HG03135 (cell line): Measurements from ENCODE around the gene CNOT6L.

Source experiments
- ATAC-seq: cut with Tn5 transposase; IDR thresholded peaks from one replicate; pipeline ENCODE4 v1.9.1; 2021; ENCODE audit warnings: mild to moderate bottlenecking, moderate library complexity; ENCODE audit not compliant: unreplicated experiment

Gene CNOT6L

DNA sequence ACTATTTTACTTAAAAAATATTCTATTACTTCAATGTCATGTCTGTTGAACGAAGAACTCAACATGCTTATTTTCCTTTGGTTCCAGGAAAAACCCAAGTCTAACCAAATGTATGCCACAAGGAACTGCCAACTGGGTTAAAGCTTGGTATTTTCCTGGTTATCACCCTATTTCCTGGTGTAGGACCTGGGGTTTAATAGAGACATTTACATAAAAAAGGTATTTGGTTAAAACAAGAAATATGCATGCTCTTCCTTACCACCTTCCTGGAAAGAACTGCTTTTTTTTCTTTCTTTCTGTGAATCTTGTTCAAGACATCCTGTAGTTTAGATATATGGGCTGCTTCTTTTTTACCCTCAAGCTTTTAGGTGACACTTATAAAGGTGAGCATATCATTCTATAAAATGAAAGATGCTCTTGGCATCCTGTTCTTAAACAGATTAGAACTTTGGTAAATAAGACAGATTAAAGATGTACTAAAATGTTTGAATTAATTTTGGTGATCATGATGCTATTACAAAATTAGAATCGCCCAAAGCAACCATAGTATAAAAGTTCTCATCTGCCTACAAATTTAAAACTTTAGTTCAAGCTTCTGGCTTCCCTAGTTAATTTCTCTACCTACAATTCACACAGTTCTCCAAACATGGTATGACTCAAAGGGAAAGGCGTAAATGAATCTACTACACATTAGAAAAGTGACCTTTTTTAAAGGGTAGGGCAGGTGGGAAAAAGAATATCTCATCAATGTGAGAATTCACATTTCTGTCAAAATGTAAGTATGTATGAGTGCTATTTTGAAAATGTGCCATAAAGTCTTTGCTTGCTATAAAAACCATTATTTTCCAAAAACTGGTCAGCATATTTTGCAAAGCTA is 103.5 kb downstream of the CNOT6L start:
- no peak for ATAC-seq

DNA sequence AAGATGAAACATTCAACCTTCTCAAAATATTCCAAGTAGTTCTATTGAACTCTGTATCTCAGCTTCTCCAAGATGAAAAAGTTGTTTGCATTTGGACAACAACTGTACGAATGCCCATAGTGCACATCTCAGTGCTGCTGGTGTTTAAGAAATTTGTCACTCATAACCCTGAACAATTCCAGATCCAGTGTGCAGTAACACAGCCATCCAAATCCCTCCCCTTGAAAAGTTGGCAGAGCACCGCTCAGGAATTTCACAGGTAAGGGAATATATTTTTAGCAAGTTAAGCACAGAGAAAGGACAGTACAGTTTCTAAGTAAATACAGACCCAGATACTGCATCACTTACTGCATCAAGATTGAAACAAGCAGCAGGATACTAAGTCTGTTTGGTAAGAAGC is 104.7 kb downstream of the CNOT6L start:
- no peak for ATAC-seq

DNA sequence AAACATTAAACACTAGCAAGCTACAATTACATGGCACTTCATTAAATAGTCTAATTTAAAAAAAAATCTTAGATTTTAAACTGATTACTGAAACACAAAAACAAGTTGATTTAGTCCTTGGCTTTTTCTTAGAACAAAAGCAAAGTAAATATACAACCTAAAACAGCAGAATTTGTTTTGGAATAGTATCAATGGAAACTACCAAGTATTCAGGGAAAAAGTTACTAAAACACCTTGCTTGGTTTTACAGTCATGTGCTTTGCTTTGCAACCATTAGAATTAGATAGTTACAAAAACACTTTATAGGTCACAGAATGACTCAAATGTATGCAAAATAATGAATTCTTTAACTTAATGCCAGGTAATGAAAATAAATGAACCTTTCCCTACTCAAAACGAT is 105.3 kb downstream of the CNOT6L start:
- ATAC-seq: no peak

- no peak for ATAC-seq
Observed at GRCh38 chr4:77712675-77713074, 106.5 kb downstream of the CNOT6L start.

DNA sequence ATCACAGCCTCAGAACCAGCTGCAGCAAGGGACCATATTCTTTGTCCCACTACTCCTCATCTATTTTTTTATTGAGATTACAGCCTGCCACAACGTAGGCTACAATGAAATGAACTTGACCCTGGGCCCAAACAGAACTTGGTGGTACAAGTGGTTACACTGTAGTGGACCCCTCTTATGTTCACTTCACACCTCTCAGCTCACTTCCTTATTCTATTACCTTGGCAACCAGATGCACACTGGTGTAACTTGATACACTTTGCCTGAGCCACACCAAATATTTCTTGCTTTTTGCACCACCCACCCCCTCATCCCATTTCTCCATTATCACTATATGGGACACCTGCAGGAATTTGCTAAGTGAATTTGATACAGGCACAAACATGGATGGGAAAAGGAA is 107.7 kb downstream of the CNOT6L start:
- no peak for ATAC-seq

GRCh38 chr4:77710684-77711083 is 108.5 kb downstream of the CNOT6L start:
- ATAC-seq: no peak

DNA sequence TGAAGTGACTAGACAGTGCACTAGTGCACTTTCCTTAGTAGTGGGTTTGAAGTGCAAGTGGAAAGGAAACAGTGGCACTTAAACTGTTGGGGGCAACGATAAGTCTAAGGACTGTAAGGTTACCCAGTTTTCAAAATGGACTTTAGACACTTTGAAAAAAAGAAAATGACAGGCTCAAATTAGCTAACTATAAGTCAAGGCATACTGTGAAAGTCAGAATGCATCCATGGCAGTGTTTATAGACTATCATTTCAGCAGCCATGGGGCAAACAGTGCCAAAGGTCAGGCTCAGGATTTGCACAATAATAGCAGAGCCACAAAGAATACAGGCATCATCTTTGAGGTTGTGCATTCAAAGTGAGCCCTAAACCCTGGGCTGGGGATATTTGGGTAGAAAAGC is 109.1 kb downstream of the CNOT6L start:
- no peak for ATAC-seq

- ATAC-seq: no peak
Observed at GRCh38 chr4:77706717-77707116, 112.5 kb downstream of the CNOT6L start.

DNA sequence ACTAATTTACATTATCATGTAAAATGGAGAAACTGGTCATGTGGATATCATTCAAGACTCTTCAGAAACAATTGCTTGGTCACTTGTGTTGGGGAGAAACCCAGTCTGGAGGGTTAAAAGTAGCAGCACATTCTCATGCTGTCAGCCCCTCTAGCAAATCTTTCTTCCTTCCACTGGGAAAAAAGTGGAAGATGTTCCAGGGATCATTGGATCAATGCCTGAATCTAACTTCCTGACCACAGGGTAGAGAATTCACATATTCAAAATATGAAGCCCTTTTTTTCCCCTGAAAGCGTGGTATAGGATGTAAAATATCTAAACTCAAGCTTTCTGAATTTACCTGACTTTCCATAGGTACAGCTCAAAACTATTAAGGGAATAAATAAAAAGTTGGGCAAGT is 115.5 kb downstream of the CNOT6L start:
- ATAC-seq: no peak

DNA sequence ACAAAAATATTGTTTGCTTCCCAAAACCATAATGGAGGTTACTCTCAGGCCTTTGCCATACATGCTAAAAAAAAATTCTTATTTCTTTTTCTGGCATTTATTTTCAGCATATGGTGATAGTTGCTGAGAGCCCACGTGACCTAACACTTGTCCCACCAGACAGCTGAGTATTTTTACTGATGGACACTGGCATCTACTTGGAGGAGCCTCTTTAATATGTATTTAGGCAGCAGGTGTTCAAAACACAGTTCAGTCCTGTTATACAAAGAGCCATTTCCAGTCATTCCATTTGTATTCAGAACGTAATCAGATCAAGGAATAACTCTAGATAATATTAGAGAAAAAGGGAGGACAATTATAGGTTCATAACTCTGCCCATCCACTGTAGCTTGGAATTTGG is 118.0 kb downstream of the CNOT6L start:
- ATAC-seq: no peak

DNA sequence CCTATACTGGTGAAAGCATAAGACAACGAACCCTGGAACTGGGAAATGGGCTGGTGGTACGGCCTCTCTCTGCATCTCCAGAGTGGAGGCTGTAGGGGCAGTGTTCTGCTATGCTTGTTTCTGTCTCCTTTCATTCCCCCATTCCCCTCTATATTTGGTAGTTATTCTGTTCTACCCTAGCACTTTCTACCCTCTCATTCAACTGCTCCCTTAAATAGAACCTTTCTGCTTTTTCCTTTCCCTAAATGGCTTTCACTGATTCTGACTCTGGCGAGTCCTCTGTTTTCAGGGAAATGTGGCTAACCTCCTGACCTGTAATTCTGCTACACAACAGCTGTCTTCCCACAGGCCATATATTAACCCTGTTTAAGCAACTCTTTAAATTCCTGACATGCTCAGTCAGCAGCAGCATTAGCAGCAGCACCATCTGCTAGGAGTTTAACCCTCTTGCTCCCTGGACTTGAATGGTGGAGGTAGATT is 119.4 kb downstream of the CNOT6L start:
- ATAC-seq: no peak

DNA sequence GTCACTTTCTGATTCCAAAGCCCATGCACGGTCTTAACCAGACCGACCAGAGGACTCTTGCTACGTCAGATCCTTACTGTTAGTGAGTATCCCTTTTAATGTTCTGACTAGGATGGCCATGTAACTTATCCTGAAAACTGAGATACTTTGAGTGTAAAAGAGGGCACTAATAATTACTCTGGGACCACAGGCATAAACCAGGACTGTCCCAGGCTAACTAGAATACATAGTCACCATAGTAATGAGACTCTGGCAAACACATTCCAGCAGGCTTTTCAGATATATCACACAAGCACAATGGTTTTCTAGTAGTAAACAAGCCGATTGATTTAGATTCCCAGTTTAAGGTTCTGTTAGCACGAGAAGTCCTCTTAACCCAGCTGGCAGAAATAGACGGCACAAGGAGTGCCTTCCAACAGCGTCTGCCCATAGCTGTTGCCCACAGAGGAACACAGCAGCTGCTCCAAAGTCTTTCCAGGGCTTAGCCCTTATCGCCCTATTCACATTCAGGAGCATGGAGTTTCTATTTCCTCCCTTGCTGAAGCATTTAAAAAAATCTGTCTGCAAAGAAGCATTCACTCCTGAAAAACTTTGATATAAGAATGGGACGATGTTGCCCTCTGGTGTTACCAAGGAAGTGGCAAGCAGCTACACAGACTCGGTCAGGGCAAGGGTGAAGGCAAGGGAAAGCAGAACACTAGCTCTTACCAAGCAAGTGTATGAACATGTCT is 121.1 kb downstream of the CNOT6L start:
- ATAC-seq: no peak

DNA sequence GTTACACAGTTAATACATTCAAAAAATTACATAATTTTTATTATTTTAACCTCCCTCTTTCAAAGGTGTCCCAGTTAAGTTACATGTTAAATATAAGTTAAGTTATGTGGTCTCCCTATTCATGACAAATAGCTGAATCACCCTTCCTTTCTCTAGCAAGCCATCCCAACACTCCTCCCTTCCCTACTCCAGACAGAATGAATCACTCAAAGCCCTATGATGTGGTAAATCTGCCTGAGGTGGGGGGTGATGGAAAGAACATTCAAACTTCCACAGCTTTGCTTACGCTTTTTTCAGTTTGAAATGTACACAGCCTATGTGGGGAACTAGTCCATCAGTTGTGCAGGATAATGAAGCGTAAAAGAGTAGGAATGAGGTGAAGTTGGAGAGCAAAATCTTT is 123.4 kb downstream of the CNOT6L start:
- no peak for ATAC-seq

GRCh38 chr4:77692847-77693432 is 126.2 kb downstream of the CNOT6L start:
- no peak for ATAC-seq

DNA sequence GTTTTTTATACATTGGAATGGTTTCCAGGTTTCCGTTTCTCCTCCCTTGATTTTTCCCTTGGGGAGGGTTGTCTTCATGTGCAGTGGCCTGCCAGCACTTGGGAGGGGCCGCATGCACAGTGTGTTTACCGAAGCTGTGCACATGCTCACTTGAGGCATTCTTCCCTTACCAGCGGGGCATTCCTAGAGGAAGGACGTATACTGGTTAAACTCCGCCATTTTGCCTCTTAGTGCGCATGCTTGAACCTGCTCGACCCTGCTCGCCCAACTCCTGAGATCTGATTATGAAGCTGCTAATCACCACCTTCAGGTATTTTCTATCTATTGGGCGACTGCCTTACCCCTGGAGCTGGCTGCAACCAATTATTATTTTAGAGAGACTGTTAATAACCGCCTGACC is 137.4 kb downstream of the CNOT6L start:
- ATAC-seq: no peak

GRCh38 chr4:77676842-77677241 is 142.3 kb downstream of the CNOT6L start:
- ATAC-seq: no peak

- ATAC-seq: no peak
Observed at GRCh38 chr4:77671051-77671450, 148.1 kb downstream of the CNOT6L start.

DNA sequence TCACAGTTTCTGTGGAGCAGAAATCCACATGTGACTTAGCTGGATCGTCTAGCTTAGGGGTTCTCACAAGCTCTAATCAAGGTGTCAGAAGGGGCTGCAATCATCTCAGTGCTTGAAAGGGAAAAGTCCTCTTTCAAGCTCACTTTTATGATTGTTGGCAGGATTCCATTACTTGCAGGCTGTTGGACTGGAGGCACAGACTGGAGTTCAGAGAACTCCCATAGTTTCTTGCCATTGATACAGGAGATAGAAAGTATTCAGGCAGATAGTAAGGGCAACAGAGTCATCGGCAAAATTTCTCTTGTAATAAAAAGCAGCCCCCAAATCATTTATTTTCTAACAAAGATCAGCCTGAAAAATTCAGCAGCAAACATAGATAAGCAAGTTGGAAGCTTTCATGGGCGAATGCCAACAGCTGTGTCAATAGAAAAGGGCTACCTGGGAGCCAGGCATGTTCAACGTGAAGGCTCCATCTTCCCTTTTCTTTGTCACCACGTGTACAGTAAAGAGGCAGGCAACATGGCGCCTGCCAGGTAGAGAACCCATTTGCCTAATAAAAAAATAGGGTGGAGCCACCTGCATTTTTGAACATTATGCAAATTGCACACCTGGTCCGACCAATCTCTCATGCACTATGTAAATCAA is 149.1 kb downstream of the CNOT6L start:
- no peak for ATAC-seq

DNA sequence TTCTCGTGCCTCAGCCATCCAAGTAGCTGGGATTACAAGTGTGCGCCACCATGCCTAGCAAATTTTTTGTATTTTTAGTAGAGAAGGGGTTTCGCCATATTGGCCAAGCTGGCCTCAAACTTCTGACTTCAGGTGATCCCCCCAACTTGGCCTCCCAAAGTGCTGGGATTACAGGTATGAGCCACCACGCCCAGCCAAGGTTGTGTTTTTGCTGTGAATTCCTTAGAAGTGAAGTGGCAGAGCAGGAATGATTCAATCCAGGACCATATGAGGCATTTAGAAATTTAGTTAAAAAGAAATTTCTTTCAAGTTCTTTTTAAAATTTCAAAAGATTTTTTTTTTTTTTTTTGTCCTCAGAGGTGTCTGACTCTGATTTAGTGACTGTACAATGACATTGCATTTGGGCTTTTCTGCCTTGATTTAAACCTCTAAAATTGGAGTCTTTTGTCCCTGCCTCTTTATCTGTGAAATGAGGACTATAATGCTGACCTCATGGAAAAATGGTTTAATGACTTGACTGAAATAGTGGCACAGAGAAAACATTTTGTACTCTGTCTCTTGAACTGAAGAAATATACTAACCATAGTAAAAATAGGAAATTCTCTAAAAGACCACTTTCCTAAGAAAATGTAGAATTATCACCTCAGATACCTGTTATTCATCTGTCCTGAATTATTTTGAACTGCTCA is 153.6 kb downstream of the CNOT6L start:
- ATAC-seq: no peak
